Right atrium auricular region (tissue), 2 donors: Measurements from ENCODE around the gene USP48. TPM values are rescaled to one million over a fixed set of nuclear protein-coding genes. Genes with fewer than 3 reads are reported as not detected.
A peak's percentile ranks its signal among the peaks of the same experiment; 100 is the strongest.
"Not testable (repeated sequence)": the region's sequence is repeated elsewhere in the genome, so short reads cannot be mapped to it uniquely, and the experiment has no call there.

Experiments
- DNase-seq: peaks from one replicate; pipeline ENCODE4 v3.0.0-alpha.2; 2019; ENCODE audit warnings: low spot score
- H3K27ac ChIP-seq, 2 donors: fragments of 200-600 bp; sonication (generic); 1 replicate in 1 of 2; 2 replicates in 1 of 2; pipeline ENCODE4 v1.5.1; 2016 to 2019
- H3K27me3 ChIP-seq, 2 donors: fragments of 200-600 bp; sonication (generic); one replicate each; pipeline versions ENCODE4 v1.5.1 to v1.6.0; 2017 to 2019
- H3K36me3 ChIP-seq: fragments of 200-600 bp; sonication (generic); one replicate; pipeline ENCODE4 v1.5.1; 2016
- H3K4me1 ChIP-seq, 2 donors: fragments of 200-600 bp; sonication (generic); one replicate each; pipeline versions ENCODE4 v1.5.1 to v1.6.0; 2017 to 2019
- H3K4me3 ChIP-seq, 2 donors: fragments of 200-600 bp; sonication (generic); 1 replicate in 1 of 2; 2 replicates in 1 of 2; pipeline ENCODE4 v1.5.1; 2017 to 2019; ENCODE audit warnings: mild to moderate bottlenecking in 1 of 2, moderate library complexity in 1 of 2
- H3K9me3 ChIP-seq, 2 donors: fragments of 200-600 bp; sonication (generic); one replicate each; pipeline ENCODE4 v1.5.1; 2019
- total RNA-seq, 2 donors: library from RNA; depleted of rRNA; stranded (reverse); fragments of >200 nt; gene quantifications; one replicate each; pipeline ENCODE4 v1.1.0, GENCODE V29; 2016
- TF ChIP-seq, protein P1 (sequence below), 2 donors: fragments of 200-600 bp; sonication (generic); IDR thresholded peaks; one replicate each; pipeline ENCODE4 v1.5.1; 2019; ENCODE audit warnings: antibody characterized with exemption in 2 of 2

The USP48 gene
- total RNA-seq, 2 donors from 2014 or later = 24.1 to 31.0 TPM

DNA sequence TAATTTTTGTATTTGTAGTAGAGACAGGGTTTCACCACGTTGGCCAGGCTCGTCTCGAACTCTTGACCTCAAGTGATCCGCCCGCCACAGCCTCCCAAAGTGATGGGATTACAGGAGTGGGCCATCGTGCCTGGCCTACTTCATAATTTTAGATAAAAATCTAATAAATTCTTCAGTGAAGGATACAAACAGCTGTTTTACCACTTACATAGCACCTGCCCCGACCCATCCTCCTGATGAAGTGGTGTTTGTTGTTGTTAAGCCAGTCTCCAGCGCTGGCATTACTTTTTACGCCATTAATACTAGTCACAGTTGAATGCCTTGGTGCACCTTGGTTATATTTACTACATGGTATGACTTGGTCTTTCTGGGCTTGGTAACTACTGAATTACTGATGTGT lies 101.5 kb downstream of the USP48 start:
- no peak overlapping the region for H3K27ac ChIP-seq
- no peaks in the 10 kb centered on the region for H3K4me1 ChIP-seq
- H3K36me3 ChIP-seq = peaks cover 46% of the 10 kb centered on the region
- no peaks in the 10 kb centered on the region for H3K27me3 ChIP-seq
- H3K9me3 ChIP-seq = peaks cover 0 to 5% of the 10 kb centered on the region in 2 donors
- H3K4me3 ChIP-seq = no peak overlapping the region
- DNase-seq = no peak
- TF ChIP-seq, protein P1, sequence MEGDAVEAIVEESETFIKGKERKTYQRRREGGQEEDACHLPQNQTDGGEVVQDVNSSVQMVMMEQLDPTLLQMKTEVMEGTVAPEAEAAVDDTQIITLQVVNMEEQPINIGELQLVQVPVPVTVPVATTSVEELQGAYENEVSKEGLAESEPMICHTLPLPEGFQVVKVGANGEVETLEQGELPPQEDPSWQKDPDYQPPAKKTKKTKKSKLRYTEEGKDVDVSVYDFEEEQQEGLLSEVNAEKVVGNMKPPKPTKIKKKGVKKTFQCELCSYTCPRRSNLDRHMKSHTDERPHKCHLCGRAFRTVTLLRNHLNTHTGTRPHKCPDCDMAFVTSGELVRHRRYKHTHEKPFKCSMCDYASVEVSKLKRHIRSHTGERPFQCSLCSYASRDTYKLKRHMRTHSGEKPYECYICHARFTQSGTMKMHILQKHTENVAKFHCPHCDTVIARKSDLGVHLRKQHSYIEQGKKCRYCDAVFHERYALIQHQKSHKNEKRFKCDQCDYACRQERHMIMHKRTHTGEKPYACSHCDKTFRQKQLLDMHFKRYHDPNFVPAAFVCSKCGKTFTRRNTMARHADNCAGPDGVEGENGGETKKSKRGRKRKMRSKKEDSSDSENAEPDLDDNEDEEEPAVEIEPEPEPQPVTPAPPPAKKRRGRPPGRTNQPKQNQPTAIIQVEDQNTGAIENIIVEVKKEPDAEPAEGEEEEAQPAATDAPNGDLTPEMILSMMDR (IDR thresholded peaks at IDR 0.05) = no peak

DNA sequence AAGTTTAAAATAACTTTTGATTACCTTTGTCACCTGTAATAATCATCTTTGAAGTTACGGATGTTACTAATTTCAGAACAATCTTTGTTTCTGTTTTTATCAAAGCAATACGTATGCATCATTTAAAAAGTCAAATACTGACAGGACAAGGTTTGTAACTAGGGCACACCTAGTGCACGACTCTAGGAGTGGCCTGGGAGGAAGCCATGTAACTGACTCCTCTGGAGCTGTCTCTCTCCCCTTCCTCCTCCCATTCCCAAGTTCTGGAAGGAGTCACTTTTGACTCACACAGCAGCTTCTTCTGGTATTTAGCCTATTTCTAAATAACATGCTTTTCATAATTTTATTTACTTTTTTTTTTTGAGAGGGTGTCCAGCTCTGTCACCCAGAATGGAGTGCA lies 102.0 kb downstream of the USP48 start:
- H3K4me3 ChIP-seq = no peak overlapping the region
- no peaks in the 10 kb centered on the region for H3K27me3 ChIP-seq
- H3K9me3 ChIP-seq = peaks cover 0 to 5% of the 10 kb centered on the region in 2 donors
- no peak for DNase-seq
- H3K36me3 ChIP-seq = peaks cover 41% of the 10 kb centered on the region
- H3K4me1 ChIP-seq = no peaks in the 10 kb centered on the region
- TF ChIP-seq, protein P1 (IDR thresholded peaks at IDR 0.05) = no peak
- no peak overlapping the region for H3K27ac ChIP-seq

DNA sequence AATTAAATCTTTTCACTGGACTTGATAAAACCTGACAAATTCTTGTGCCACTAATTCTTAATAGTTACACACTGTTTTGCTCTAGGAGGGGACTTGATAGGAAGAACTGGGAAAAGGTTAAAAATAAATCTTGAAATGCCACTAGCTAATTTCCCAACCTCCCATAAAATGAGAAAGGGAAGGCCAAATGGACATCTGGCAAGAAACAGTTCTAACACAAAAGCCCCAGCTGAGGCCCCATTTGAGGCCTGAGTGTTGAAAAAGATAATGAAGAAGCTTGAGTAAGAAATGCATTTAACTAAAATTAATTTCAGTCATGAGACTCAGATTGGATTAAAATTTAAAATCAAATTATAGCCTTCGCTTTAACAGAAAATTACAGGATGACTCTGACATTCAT lies 102.6 kb downstream of the USP48 start:
- Histone ChIP-seq H3K27me3 (no peaks in the 10 kb centered on the region), H3K9me3 (peaks cover 0 to 5% of the 10 kb centered on the region in 2 donors), H3K36me3 (peaks cover 36% of the 10 kb centered on the region), H3K4me1 (no peaks in the 10 kb centered on the region), H3K27ac (no peak overlapping the region), H3K4me3 (no peak overlapping the region)
- TF ChIP-seq, protein P1 (IDR thresholded peaks at IDR 0.05) = no peak
- DNase-seq = no peak

DNA sequence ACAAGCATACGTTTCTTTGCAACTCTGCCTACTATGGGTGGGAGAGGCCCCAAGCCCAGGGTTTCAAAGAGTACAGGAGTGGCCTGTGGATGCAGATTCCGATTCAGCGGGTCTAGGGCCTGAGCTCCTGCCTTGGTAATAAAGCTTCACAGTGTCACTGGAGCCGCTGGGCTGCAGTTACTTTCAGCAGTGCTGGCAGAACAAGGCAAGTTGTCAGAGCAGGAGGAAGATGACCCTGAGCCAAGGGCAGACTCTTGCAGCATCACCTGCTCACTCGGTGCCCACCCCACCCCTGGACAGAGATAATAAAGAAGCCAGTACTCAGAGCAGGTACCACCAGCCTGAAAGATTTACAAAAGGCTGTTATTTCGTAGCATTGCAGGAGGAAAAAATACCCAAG lies 105.8 kb downstream of the USP48 start:
- DNase-seq = no peak
- peaks cover 0 to 20% of the 10 kb centered on the region in 2 donors for H3K4me1 ChIP-seq
- H3K9me3 ChIP-seq = no peaks in the 10 kb centered on the region
- H3K36me3 ChIP-seq = peaks cover 27% of the 10 kb centered on the region
- no peaks in the 10 kb centered on the region for H3K27me3 ChIP-seq
- H3K27ac ChIP-seq = no peak overlapping the region
- H3K4me3 ChIP-seq = no peak overlapping the region
- TF ChIP-seq, protein P1 (IDR thresholded peaks at IDR 0.05) = no peak

DNA sequence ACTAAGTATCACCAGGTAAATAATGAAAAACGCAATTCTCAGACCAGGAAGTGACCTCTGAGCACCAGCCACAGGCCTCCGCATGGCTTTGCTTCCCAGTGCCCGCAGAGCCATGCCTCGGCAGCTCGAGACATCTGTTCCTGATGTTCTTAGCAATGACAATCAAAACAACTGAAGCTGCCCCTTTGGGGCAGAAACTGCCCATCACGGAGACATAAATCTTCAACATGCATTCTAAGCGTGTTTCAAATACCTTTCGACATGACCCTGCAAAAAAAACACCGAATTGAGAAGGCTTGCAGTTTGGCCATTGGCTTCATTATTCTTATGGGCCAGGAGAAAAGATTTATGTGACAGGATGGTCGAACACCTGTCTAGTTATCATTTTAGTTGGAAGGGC lies 108.0 kb downstream of the USP48 start:
- no peaks in the 10 kb centered on the region for H3K9me3 ChIP-seq
- no peaks in the 10 kb centered on the region for H3K27me3 ChIP-seq
- no peak overlapping the region for H3K4me3 ChIP-seq
- DNase-seq = no peak
- H3K36me3 ChIP-seq = peaks cover 19% of the 10 kb centered on the region
- no peak overlapping the region for H3K27ac ChIP-seq
- TF ChIP-seq, protein P1 (IDR thresholded peaks at IDR 0.05) = no peak
- H3K4me1 ChIP-seq = peaks cover 0 to 31% of the 10 kb centered on the region in 2 donors

DNA sequence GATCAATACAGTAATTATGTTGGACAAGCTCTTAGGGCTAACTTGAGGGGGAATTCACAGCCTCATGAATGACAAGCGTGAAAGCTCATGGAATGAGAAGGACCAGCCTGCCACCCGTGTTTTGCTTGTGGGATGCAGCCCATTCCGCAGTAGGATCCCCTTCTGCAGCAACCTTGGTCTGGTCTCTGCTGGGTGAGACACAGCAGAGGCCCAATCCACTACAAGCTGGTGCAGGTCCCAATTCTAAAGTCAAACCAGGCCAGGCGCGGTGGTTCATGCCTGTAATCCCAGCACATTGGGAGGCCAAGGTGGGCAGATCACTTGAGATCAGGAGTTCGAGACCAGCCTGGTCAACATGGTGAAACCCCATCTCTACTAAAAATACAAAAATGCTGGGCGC lies 109.1 kb downstream of the USP48 start:
- H3K4me1 ChIP-seq = peaks cover 0 to 42% of the 10 kb centered on the region in 2 donors
- H3K27ac ChIP-seq = peak overlapping the region in 1 of 2 donors; percentile 19
- H3K27me3 ChIP-seq, H3K4me3 ChIP-seq, H3K9me3 ChIP-seq: not testable (repeated sequence)
- peaks cover 15% of the 10 kb centered on the region for H3K36me3 ChIP-seq
- DNase-seq = peak; percentile 56
